ENCODE data around the gene VTN. TPM values are rescaled to one million over a fixed set of nuclear protein-coding genes. Genes with fewer than 3 reads are reported as not detected.

The VTN gene
- total RNA-seq, 6 donors from 2014 or later = 0.67 to 6.4 (median 2.3) TPM; not detected in 1

DNA sequence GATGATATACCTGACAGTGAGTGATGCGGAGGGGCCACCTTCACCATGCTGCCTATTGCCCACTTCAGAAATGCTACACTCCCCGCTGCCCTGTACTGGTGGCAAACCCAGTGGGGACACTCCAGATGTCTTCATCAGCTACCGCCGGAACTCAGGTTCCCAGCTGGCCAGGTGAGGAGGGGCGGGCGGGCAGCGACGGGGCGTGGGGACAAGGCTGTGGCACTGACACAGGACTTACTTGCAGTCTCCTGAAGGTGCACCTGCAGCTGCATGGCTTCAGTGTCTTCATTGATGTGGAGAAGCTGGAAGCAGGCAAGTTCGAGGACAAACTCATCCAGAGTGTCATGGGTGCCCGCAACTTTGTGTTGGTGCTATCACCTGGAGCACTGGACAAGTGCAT, 18.0 kb upstream of the VTN start:
- Histone ChIP-seq H3K27ac (no peak overlapping the region), H3K4me3 (no peak overlapping the region), H3K9me3 (no peaks in the 10 kb centered on the region), H3K36me3 (peaks cover 7 to 47% (median 29%) of the 10 kb centered on the region in 4 donors), H3K4me1 (peaks cover 3 to 23% (median 18%) of the 10 kb centered on the region in 4 donors), H3K27me3 (no peaks in the 10 kb centered on the region)
- DNase-seq (peak in 1 of 2 donors; percentile 58), ATAC-seq (ENCODE audit: low FRiP score in 2 of 2) (no peak)
- TF ChIP-seq EP300 (IDR thresholded peaks at IDR 0.05) (no peak), POLR2A (IDR thresholded peaks at IDR 0.05) (no peak), POLR2AphosphoS5 (IDR thresholded peaks at IDR 0.05) (no peak)
- TF ChIP-seq, protein P1, sequence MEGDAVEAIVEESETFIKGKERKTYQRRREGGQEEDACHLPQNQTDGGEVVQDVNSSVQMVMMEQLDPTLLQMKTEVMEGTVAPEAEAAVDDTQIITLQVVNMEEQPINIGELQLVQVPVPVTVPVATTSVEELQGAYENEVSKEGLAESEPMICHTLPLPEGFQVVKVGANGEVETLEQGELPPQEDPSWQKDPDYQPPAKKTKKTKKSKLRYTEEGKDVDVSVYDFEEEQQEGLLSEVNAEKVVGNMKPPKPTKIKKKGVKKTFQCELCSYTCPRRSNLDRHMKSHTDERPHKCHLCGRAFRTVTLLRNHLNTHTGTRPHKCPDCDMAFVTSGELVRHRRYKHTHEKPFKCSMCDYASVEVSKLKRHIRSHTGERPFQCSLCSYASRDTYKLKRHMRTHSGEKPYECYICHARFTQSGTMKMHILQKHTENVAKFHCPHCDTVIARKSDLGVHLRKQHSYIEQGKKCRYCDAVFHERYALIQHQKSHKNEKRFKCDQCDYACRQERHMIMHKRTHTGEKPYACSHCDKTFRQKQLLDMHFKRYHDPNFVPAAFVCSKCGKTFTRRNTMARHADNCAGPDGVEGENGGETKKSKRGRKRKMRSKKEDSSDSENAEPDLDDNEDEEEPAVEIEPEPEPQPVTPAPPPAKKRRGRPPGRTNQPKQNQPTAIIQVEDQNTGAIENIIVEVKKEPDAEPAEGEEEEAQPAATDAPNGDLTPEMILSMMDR (IDR thresholded peaks at IDR 0.05) = no peak
- 96 to 98% methylated on average over 8 to 11 of the region's 11 CpGs for WGBS, 2 donors

DNA sequence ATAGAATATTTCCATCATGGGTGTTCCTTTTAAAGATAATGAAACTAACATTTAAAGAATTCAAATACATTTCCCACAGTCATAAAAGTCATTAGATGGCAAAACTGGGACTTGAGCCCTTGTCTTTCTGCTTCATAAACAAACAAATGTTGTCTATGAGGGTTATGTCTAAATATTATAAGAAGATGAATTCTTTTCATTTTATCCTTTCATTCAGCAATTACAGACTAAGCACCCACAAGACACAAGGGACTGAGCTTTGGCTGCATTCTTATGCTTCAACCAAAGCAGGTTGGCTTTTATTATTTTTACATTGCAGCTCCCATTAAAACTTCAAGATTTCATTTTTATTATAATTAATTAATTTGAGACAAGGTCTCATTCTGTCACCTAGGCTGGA, 16.3 kb upstream of the VTN start:
- DNase-seq = no peak
- peaks cover 7 to 37% (median 20%) of the 10 kb centered on the region in 4 donors for H3K36me3 ChIP-seq
- no peak overlapping the region for H3K4me3 ChIP-seq
- peaks cover 5 to 30% (median 22%) of the 10 kb centered on the region in 4 donors for H3K4me1 ChIP-seq
- TF ChIP-seq POLR2A (IDR thresholded peaks at IDR 0.05) (no peak), POLR2AphosphoS5 (IDR thresholded peaks at IDR 0.05) (no peak), EP300 (IDR thresholded peaks at IDR 0.05) (no peak)
- TF ChIP-seq, protein P1 (IDR thresholded peaks at IDR 0.05) = no peak
- ATAC-seq (ENCODE audit: low FRiP score in 2 of 2) = no peak
- no peaks in the 10 kb centered on the region for H3K9me3 ChIP-seq
- no peak overlapping the region for H3K27ac ChIP-seq
- no peaks in the 10 kb centered on the region for H3K27me3 ChIP-seq

DNA sequence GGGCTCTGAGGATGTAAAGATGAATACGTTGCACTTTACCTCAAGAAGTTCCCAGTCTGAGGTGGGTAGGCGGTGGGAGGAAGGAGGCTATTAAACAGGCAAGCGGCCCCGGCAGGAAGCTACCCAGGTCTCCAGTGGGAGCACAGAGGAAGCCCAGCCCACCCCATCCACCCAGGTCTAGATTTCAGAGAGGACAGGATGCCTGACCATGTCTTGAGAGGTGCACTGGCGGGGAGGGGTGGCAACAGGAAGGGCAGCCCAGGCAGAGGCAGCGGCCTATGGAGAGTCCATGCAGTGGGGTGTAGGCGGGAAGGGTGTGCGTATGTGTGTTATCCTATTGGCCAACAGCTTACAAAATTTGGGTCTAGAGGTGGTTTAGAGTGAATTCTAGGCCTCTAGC, 15.3 kb upstream of the VTN start:
- H3K9me3 ChIP-seq = no peaks in the 10 kb centered on the region
- H3K36me3 ChIP-seq = peaks cover 7 to 27% (median 16%) of the 10 kb centered on the region in 4 donors
- H3K27me3 ChIP-seq = no peaks in the 10 kb centered on the region
- peak overlapping the region in 3 of 4 donors; percentile 57 to 71 (median 64) for H3K4me3 ChIP-seq
- no peak for TF ChIP-seq EP300 (IDR thresholded peaks at IDR 0.05)
- WGBS, 2 donors = 63 to 77% methylated on average over 8 of the region's 8 CpGs
- ATAC-seq (ENCODE audit: low FRiP score in 2 of 2) = no peak
- no peak for DNase-seq
- H3K4me1 ChIP-seq = peaks cover 15 to 39% (median 31%) of the 10 kb centered on the region in 4 donors
- H3K27ac ChIP-seq = peak overlapping the region in 2 of 4 donors; percentile 73 to 75

DNA sequence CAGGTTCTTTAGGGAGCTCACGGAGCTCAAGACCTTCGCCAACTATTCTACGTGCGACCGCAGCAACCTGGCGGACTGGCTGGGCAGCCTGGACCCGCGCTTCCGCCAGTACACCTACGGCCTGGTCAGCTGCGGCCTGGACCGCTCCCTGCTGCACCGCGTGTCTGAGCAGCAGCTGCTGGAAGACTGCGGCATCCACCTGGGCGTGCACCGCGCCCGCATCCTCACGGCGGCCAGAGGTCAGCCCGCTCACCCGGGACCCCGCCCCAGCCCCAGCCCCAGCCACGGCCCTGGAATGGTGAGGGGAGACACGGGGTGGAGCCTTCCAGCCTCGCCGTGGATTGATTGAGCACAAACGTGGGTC, 14.9 kb upstream of the VTN start:
- WGBS, 2 donors = 44 to 50% methylated on average over 6 to 9 of the region's 29 CpGs
- Histone ChIP-seq H3K4me1 (peaks cover 18 to 42% (median 35%) of the 10 kb centered on the region in 4 donors), H3K27me3 (no peaks in the 10 kb centered on the region), H3K27ac (peak overlapping the region; percentile 22 to 75 (median 58)), H3K4me3 (peak overlapping the region; percentile 36 to 71 (median 60)), H3K9me3 (no peaks in the 10 kb centered on the region), H3K36me3 (peaks cover 4 to 23% (median 16%) of the 10 kb centered on the region in 4 donors)
- ATAC-seq (ENCODE audit: low FRiP score in 2 of 2) (peak; percentile 3 to 35), DNase-seq (peak; percentile 46 to 88)
- TF ChIP-seq POLR2AphosphoS5 (IDR thresholded peaks at IDR 0.05) = no peak
- TF ChIP-seq POLR2A (IDR thresholded peaks at IDR 0.05) = no peak
- TF ChIP-seq, protein P1 (IDR thresholded peaks at IDR 0.05) = no peak
- TF ChIP-seq EP300 (IDR thresholded peaks at IDR 0.05) = no peak

DNA sequence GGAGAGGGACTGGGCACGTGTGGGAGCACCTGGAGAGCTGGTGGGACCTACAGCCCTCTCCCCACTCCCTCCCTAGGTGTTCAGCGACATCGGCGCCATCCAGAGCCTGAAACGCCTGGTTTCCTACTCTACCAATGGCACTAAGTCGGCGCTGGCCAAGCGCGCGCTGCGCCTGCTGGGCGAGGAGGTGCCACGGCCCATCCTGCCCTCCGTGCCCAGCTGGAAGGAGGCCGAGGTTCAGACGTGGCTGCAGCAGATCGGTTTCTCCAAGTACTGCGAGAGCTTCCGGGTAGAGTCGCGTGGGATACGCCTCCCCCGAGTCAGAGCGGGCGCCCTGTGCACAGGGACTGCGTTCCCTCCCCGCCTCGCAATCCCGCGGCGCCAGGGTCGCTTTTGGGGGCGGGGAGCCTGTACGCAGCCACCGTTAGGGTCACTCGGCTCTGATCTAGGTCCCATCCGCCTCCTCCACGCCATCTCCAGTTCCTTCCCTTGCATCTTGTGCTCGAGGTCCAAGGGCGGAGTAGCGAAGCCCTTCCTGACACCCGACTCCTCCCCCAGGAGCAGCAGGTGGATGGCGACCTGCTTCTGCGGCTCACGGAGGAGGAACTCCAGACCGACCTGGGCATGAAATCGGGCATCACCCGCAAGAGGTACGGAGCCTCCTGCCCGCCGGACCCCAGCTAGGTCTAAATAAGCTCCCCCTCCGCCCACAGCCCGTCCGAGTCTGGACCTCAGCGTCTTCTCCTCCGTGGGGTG, 14.4 kb upstream of the VTN start:
- ATAC-seq (ENCODE audit: low FRiP score in 2 of 2) (peak; percentile 86 to 93), DNase-seq (peak; percentile 86 to 89)
- H3K9me3 ChIP-seq = no peaks in the 10 kb centered on the region
- H3K36me3 ChIP-seq = peaks cover 0 to 17% (median 11%) of the 10 kb centered on the region in 4 donors
- peak overlapping the region; percentile 22 to 75 (median 58) for H3K27ac ChIP-seq
- peaks cover 20 to 44% (median 36%) of the 10 kb centered on the region in 4 donors for H3K4me1 ChIP-seq
- no peaks in the 10 kb centered on the region for H3K27me3 ChIP-seq
- peak overlapping the region; percentile 36 to 71 (median 60) for H3K4me3 ChIP-seq
- WGBS, 2 donors = 21 to 40% methylated on average over 21 to 28 of the region's 56 CpGs
- TF ChIP-seq POLR2AphosphoS5 (IDR thresholded peaks at IDR 0.05) = peak; percentile 27 to 52
- TF ChIP-seq EP300 (IDR thresholded peaks at IDR 0.05) = no peak
- TF ChIP-seq, protein P1 (IDR thresholded peaks at IDR 0.05) = no peak
- peak in 2 of 4 donors; percentile 30 to 78 for TF ChIP-seq POLR2A (IDR thresholded peaks at IDR 0.05)

Measured in upper lobe of left lung (tissue), 6 donors.